GM21528 (cell line): ENCODE measurements around the gene SLC45A1.
"Not testable (repeated sequence)": the region's sequence is repeated elsewhere in the genome, so short reads cannot be mapped to it uniquely, and the experiment has no call there.

ENCODE experiments used
- ATAC-seq: cut with Tn5 transposase; IDR thresholded peaks from one replicate; pipeline ENCODE4 v1.9.1; 2021; ENCODE audit warnings: mild to moderate bottlenecking, moderate library complexity; ENCODE audit not compliant: unreplicated experiment, low FRiP score

SLC45A1 gene

GRCh38 chr1:8317647-8318381, at the start of gene SLC45A1:
TSS of gene SLC45A1 (plus strand) at chr1:8318114. CDS start at chr1:8324330, 6,216 bp downstream.
- ATAC-seq: no peak

DNA sequence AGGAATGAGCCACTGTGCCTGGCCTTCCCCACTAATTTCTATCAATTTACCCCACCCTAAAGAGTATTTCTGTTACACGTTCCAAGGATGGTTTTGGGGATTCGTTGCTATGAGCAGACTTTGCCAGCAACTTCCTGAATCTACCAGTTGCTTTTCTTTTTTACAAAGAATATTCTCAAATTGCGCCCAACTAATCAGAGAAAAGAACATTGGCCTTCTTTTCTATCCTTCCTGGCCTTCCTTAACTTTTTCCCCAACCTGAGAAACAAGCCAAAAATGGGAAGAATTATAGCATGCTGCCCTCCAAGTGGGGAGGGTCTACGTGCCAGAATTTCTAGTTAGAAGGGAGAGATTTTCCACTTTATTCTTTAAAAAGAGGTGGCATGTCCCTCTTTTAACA, 44.9 kb upstream of the SLC45A1 start:
- ATAC-seq: no peak

- ATAC-seq: no peak
Observed at GRCh38 chr1:8274352-8274751, 43.6 kb upstream of the SLC45A1 start.

GRCh38 chr1:8276173-8276914, 41.6 kb upstream of the SLC45A1 start:
- ATAC-seq: no peak

DNA sequence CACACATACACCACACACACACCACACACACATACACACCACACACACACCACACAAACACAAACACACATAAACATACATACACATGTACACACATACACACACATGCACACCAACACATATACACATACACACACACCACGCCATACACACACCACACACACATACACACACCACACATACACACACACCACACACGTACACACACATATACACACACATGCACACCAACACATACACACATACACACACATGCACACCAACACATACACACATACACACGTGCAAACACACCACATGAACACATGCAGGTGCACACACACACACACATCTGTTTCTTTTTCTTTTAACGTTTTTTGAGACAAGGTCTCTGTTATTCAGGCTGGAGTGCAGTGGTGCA, 41.0 kb upstream of the SLC45A1 start:
- no peak for ATAC-seq

- ATAC-seq: not testable (repeated sequence)
Observed at GRCh38 chr1:8278677-8279076, 39.2 kb upstream of the SLC45A1 start.

DNA sequence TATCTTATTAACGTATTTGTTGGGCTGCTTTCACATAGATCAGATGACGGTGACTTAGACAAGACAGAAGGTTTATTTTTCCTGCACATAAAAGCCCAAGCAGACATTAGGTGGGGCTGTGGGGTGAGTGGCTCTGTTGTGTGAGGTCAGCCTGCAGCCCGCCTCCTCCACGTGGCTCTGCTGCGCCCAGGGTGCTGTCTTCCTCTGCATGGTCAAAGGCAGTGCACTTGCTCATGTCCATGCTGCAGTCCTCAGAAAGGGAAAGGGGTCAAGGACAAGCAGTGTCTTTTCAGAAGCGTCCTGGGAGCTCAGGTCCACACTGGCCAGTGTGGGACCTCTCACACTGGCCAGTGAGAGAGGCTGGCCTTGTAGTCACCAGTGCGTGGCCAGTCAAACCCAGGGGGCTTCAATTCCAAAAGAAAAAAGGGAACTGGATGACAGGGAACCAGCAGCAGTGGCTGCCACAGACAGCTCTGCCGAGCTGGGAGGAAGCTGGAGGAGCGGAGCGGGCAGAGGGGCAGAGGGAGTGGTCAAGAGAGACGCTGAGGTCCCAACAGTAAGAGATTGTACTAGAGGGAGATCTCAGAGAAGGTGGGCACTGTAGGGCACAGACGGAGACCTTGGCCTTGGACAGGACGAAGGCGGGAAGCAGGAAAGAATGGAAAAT, 35.9 kb upstream of the SLC45A1 start:
- no peak for ATAC-seq

DNA sequence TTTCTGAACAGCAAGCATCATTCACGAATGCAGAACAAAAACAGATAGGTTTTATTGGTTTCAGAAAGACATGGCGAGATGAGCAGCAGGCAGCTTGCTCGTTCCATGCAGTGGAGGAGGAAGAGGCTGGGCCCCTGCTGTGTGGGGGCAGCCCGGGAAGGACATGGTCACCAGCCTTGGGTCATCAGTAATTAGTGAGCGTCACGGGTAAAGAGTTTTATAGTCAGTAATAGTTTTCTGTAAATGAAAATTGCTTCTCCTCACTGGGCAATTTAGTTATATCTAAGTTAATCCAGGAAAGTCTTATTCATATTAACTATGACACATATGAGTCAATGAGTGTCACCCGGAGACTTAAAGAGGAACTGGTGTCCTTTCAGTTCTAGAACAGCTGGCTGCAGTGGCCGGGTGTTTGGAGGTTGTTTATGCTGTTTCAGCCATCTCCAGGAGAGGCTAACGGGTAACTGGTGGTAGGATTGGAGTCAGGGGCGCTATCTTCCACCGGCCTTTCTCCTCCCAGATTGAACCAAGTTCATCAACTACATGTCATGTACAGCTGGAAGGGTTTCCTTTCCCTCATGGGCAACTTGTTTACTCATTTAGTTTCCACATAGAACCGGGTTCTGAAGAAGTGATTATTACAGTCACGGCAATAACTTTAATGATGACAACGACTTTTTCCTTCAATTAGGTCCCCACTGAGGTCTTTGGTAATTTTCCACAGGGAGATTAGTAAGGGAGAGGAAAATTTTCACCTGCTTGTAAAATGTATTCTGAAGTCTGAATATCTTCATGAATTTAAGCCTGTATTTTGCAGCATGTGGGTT, 34.6 kb upstream of the SLC45A1 start:
- peak; percentile 91 for ATAC-seq

DNA sequence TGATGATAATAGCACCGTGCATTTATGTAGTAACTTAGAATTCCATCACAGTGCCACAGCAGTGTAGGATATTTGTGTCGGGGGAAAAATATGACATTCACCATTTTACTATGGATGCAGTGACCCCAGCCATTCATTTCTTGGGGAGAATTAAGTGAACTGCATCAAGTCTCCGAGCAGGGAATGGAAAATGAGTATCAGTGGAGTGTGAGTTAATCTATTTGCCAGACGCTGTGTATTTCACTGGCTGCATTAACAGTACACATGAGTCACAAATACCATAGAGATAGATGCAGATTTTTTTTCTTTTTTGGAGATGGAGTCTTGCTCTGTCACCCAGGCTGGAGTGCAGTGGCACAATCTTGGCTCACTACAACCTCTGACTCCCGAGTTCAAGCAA, 33.8 kb upstream of the SLC45A1 start:
- ATAC-seq: no peak

DNA sequence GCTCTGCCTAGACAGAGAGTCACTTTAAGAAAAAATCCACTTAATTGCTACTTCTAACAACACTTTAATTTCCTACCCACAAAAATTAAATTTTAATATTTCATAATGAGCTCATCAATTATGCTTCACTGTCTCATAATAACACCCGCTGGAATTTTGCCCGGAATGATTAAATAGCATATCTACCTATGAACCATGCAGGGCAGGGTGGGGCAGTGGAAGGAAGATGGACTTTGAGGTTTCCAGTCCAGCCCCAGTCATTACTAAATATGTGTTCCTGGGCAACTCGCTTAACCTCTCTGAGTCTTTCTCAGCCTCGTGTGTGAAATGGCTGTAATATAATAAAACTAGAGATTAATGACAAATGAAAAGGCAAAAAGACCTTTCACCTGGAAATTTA, 32.8 kb upstream of the SLC45A1 start:
- ATAC-seq: no peak

GRCh38 chr1:8285965-8286364, 31.9 kb upstream of the SLC45A1 start:
- no peak for ATAC-seq

- ATAC-seq: no peak
Observed at GRCh38 chr1:8293118-8293517, 24.8 kb upstream of the SLC45A1 start.

DNA sequence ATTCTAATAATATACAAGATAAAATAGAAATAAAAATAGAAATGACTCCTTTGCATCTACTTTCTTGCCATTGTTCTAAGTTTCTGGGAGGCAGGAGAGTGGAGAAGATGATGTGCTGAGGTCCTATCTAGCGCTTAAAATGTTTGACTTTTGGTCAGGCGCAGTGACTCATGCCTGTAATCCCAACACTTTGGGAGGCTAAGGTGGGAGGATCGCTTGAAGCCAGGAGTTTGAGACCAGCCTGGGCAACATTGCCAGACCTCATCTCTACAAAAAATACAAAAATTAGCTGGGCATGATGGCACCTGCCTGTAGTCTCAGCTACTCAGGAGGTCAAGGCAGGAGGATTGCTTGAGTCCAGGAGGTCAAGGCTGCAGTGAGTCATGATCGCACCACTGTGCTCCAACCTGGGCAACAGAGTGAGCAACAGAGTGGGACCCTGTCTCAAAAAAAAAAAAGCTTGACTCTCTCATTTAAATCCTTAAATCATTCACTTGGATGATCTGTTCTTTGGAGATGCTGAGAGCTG, 24.2 kb upstream of the SLC45A1 start:
- no peak for ATAC-seq

DNA sequence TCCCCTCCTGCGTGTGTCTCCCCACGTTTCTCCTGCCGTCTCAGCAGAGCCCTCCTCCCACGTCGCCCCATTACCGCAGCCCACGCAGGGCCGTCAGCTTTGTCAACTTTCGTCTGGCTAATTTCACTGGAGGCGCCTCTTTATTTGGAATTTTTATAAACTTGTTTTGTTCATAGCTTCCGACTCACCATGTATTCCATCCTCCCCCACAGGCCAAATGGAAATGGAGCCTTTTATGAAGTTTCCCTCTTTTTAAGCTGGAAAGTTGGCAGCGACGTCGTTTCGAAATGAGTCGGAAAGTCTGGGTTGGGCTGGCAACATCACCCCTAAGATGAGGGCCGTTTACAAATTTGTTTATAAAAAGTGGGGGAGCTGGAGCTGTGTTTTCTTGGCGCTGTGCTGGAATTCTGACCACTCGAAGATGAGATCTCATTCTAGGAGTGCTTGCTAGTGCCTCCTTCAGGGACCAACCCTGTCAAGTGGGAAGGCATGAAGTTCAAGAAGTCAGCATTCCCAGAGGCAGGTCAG, 23.7 kb upstream of the SLC45A1 start:
- no peak for ATAC-seq

- no peak for ATAC-seq
Observed at GRCh38 chr1:8297245-8297644, 20.7 kb upstream of the SLC45A1 start.

DNA sequence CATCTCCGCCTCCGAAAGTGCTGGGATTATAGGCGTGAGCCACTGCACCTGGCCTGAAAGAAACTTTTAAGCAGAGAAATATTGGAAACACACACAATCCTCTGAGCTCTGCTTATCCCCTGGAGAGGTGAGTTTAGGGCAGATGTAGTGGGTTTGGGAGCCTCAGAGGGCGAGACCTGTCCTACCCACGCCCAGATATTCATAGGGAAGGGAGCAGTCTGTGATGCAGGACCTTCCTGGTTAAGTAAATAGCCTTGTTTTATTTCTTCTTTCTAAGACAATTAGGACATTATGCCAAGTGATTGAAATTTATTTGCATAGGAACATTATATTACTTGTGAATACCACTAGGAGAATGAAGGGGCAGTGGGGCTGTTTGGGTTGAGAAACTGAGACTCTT, 18.0 kb upstream of the SLC45A1 start:
- ATAC-seq: no peak

DNA sequence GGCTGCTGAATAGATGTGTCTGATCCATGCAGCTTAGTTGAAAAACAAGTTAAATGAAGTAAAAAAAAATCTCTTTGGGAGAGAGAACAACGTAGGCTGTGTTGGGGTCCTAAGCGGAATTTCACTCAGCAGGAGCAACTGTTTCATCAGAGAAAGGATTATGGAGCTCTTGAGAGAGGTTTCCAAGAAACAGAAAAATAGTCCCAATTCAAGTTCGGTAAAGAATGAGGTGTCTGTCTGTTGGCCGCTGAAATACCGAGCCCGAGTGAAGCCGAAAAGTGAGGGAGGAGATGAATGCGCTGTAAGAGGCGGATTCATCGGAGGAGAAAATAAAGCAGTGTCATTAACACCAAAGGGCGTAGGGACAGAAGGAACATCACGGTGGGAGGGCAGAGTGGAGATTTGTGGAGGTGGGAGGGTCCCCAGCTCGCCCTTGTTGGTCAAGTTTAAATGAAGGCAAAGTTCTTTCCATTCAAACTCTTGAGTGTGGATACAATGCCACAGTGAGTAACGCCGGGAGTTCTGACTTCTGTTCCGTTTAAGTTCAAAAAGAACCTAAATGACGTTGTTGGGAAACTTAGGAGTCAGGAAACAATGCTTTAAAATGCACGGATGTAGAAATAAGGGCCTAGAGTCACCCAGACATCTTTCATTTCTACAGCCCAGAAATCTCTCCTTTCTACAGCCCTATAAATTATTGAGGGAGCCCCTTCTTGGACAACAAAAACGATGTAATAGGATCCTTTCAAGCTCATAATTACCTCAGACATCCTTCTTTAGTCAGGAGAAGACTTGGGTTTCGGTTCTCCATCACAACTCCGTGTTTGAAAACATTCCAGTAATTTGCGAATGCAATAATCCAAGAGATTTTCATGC, 15.6 kb upstream of the SLC45A1 start:
- no peak for ATAC-seq

DNA sequence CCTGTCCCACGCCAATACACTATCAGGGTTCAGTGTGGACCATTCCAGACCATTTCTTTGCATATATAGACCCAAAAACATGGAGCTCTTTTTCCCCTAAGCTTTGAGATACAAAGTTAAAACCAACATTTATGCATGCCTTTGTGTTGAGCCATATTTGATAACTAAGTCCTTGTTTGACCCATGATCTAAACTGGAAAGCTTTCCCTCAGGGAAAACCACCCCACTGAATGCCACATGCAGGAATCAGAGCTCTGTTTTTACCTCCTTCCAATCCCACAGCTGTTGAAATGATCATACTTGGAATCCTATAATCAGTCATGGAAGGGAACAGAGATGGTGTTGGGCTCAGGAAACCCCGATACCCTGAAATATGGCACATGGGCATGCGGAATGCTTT, 14.8 kb upstream of the SLC45A1 start:
- no peak for ATAC-seq

DNA sequence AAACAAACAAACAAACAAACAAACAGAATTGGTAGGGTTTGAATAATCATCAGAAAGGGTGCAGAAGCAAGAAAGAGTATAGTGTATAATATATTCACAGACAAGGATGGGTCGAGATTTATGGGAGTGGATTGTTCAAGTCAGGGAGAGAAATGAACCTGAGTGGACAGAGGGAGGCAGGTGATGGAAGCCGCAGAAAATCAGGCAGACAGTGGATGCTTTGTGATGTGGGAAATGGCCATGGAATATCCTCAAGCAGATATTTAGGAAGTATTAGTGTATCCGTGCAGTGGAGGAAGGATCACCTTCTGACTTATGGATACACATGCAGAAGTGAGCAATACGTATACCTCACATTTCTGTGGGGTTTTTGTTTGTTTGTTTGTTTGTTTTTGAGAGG, 14.0 kb upstream of the SLC45A1 start:
- no peak for ATAC-seq
